ENCODE data around the gene PAX8.

Gene PAX8

GRCh38 chr2:113225263-113226259 is 53.2 kb downstream of the PAX8 start:
- TF ChIP-seq, protein P1, sequence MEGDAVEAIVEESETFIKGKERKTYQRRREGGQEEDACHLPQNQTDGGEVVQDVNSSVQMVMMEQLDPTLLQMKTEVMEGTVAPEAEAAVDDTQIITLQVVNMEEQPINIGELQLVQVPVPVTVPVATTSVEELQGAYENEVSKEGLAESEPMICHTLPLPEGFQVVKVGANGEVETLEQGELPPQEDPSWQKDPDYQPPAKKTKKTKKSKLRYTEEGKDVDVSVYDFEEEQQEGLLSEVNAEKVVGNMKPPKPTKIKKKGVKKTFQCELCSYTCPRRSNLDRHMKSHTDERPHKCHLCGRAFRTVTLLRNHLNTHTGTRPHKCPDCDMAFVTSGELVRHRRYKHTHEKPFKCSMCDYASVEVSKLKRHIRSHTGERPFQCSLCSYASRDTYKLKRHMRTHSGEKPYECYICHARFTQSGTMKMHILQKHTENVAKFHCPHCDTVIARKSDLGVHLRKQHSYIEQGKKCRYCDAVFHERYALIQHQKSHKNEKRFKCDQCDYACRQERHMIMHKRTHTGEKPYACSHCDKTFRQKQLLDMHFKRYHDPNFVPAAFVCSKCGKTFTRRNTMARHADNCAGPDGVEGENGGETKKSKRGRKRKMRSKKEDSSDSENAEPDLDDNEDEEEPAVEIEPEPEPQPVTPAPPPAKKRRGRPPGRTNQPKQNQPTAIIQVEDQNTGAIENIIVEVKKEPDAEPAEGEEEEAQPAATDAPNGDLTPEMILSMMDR (IDR thresholded peaks at IDR 0.05; ENCODE audit: insufficient read depth, low read length): no peak
- no peak for TF ChIP-seq POLR2AphosphoS5 (IDR thresholded peaks at IDR 0.05; ENCODE audit: low read depth)
- no peaks in the 10 kb centered on the region for H3K27me3 ChIP-seq (ENCODE audit: insufficient read depth, poor library complexity, severe bottlenecking)
- no peak overlapping the region for H3K27ac ChIP-seq (replicated peaks)
- H3K4me3 ChIP-seq (replicated peaks; ENCODE audit: insufficient read depth, low read length): no peak overlapping the region
- no peak for DNase-seq (ENCODE audit: low read depth in 1 of 2, low spot score in 1 of 2)

GRCh38 chr2:113224647-113225236 is 54.0 kb downstream of the PAX8 start:
- no peak for DNase-seq (ENCODE audit: low read depth in 1 of 2, low spot score in 1 of 2)
- H3K4me3 ChIP-seq (replicated peaks; ENCODE audit: insufficient read depth, low read length): no peak overlapping the region

DNA sequence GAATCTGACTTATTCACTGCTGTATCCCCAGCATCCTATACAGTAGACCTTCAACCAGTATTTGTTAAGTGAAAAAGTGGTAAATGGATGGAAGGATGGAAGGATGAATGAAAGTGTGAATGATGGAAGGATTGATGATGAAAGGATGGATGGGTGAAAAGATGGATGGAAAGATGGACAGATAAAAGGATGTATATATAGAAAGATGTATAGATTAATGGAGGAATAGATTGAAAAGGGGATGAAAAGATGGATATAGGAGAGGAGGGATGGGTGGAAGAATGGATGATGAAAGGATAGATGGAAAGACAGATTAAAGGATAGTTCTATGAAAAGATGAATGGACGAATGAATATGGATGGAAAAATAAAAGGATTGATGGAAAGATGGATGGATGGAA is 54.9 kb downstream of the PAX8 start:
- no peak for DNase-seq (ENCODE audit: low read depth in 1 of 2, low spot score in 1 of 2)
- TF ChIP-seq, protein P2, sequence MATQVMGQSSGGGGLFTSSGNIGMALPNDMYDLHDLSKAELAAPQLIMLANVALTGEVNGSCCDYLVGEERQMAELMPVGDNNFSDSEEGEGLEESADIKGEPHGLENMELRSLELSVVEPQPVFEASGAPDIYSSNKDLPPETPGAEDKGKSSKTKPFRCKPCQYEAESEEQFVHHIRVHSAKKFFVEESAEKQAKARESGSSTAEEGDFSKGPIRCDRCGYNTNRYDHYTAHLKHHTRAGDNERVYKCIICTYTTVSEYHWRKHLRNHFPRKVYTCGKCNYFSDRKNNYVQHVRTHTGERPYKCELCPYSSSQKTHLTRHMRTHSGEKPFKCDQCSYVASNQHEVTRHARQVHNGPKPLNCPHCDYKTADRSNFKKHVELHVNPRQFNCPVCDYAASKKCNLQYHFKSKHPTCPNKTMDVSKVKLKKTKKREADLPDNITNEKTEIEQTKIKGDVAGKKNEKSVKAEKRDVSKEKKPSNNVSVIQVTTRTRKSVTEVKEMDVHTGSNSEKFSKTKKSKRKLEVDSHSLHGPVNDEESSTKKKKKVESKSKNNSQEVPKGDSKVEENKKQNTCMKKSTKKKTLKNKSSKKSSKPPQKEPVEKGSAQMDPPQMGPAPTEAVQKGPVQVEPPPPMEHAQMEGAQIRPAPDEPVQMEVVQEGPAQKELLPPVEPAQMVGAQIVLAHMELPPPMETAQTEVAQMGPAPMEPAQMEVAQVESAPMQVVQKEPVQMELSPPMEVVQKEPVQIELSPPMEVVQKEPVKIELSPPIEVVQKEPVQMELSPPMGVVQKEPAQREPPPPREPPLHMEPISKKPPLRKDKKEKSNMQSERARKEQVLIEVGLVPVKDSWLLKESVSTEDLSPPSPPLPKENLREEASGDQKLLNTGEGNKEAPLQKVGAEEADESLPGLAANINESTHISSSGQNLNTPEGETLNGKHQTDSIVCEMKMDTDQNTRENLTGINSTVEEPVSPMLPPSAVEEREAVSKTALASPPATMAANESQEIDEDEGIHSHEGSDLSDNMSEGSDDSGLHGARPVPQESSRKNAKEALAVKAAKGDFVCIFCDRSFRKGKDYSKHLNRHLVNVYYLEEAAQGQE (IDR thresholded peaks at IDR 0.05; ENCODE audit: insufficient replicate concordance, low read depth): no peak
- TF ChIP-seq GABPA (IDR thresholded peaks at IDR 0.05; ENCODE audit: low read depth): no peak
- TF ChIP-seq POLR2AphosphoS5 (IDR thresholded peaks at IDR 0.05; ENCODE audit: low read depth): no peak
- TF ChIP-seq, protein P1 (IDR thresholded peaks at IDR 0.05; ENCODE audit: insufficient read depth, low read length): no peak
- TF ChIP-seq SPI1 (IDR thresholded peaks at IDR 0.05; ENCODE audit: borderline replicate concordance, low read depth): no peak
- Histone ChIP-seq H3K27me3 (ENCODE audit: insufficient read depth, poor library complexity, severe bottlenecking) (no peaks in the 10 kb centered on the region), H3K4me3 (replicated peaks; ENCODE audit: insufficient read depth, low read length) (no peak overlapping the region), H3K27ac (replicated peaks) (no peak overlapping the region)

More at GRCh38 chr2:113224647-113225236, 54.0 kb downstream of the PAX8 start:
- Histone ChIP-seq H3K27ac (replicated peaks) (no peak overlapping the region), H3K27me3 (ENCODE audit: insufficient read depth, poor library complexity, severe bottlenecking) (no peaks in the 10 kb centered on the region)
- TF ChIP-seq SPI1 (IDR thresholded peaks at IDR 0.05; ENCODE audit: borderline replicate concordance, low read depth): no peak
- TF ChIP-seq GABPA (IDR thresholded peaks at IDR 0.05; ENCODE audit: low read depth): no peak
- TF ChIP-seq, protein P2 (IDR thresholded peaks at IDR 0.05; ENCODE audit: insufficient replicate concordance, low read depth): no peak
- no peak for TF ChIP-seq POLR2AphosphoS5 (IDR thresholded peaks at IDR 0.05; ENCODE audit: low read depth)
- TF ChIP-seq, protein P1 (IDR thresholded peaks at IDR 0.05; ENCODE audit: insufficient read depth, low read length): no peak
